Mesendoderm (in vitro differentiated cells): ENCODE results near the gene METTL24.

Experiments used
- DNase-seq: peaks from one replicate; pipeline ENCODE4 v3.0.0; 2013
- H2AK5ac ChIP-seq: 2 replicates; pipeline ENCODE4 v1.6.1; 2013; ENCODE audit warnings: low read length, inconsistent platforms
- H2BK120ac ChIP-seq: 2 replicates; pipeline ENCODE4 v1.6.1; 2013; ENCODE audit warnings: low read depth, mild to moderate bottlenecking, low read length, moderate library complexity, mixed read lengths
- H2BK15ac ChIP-seq: replicated peaks from 2 replicates; pipeline ENCODE4 v1.6.1; 2013; ENCODE audit warnings: low read depth, mild to moderate bottlenecking, moderate library complexity
- H2BK5ac ChIP-seq: 2 replicates; pipeline ENCODE4 v1.6.1; 2013; ENCODE audit warnings: low read length, inconsistent platforms
- H3K18ac ChIP-seq: 2 replicates; pipeline ENCODE4 v1.6.1; 2013; ENCODE audit warnings: mild to moderate bottlenecking, low read length, mixed read lengths
- H3K23ac ChIP-seq: one replicate; pipeline ENCODE4 v1.6.1; 2013; ENCODE audit warnings: low read length
- H3K27ac ChIP-seq: 2 replicates; pipeline ENCODE4 v1.5.1; 2013; ENCODE audit warnings: low read depth, mild to moderate bottlenecking, inconsistent platforms, low read length, moderate library complexity
- H3K27me3 ChIP-seq: 2 replicates; pipeline ENCODE4 v1.6.1; 2013; ENCODE audit warnings: low read length, control low read depth, mild to moderate bottlenecking, inconsistent platforms; ENCODE audit not compliant: insufficient read depth, poor library complexity
- H3K36me3 ChIP-seq: 2 replicates; pipeline ENCODE4 v1.6.1; 2013; ENCODE audit warnings: low read length, inconsistent platforms; ENCODE audit not compliant: control insufficient read depth, insufficient read depth
- H3K4ac ChIP-seq: one replicate; pipeline ENCODE4 v1.6.1; 2013; ENCODE audit warnings: low read depth, mild to moderate bottlenecking, low read length, moderate library complexity
- H3K4me1 ChIP-seq: 2 replicates; pipeline ENCODE4 v1.6.1; 2013; ENCODE audit warnings: low read depth, low read length, inconsistent platforms; ENCODE audit not compliant: control insufficient read depth
- H3K4me2 ChIP-seq: 2 replicates; pipeline ENCODE4 v1.6.1; 2013; ENCODE audit warnings: low read length
- H3K4me3 ChIP-seq: 2 replicates; pipeline ENCODE4 v1.5.1; 2013; ENCODE audit warnings: mild to moderate bottlenecking, low read length
- H3K56ac ChIP-seq: one replicate; pipeline ENCODE4 v1.6.1; 2013; ENCODE audit warnings: low read length
- H3K79me1 ChIP-seq: 2 replicates; pipeline ENCODE4 v1.6.1; 2013; ENCODE audit warnings: low read length, inconsistent platforms
- H3K79me2 ChIP-seq: 2 replicates; pipeline ENCODE4 v1.6.1; 2013; ENCODE audit warnings: mild to moderate bottlenecking, low read length; ENCODE audit not compliant: control insufficient read depth, insufficient read depth
- H3K9ac ChIP-seq: 2 replicates; pipeline ENCODE4 v1.6.1; 2013; ENCODE audit warnings: low read length, inconsistent platforms
- H4K5ac ChIP-seq: one replicate; pipeline ENCODE4 v1.6.1; 2013; ENCODE audit warnings: low read length
- H4K8ac ChIP-seq: one replicate; pipeline ENCODE4 v1.6.1; 2013; ENCODE audit warnings: low read depth, mild to moderate bottlenecking, control low read depth, low read length, moderate library complexity
- whole genome bisulfite sequencing: extraction: QIAGEN DNeasy Blood & Tissue Kit; methylation state at CpG from one replicate; pipeline ENCODE4 v1.1.7; 2013; ENCODE audit warnings: low lambda C conversion rate, missing lambda C conversion rate; ENCODE audit not compliant: insufficient coverage; ENCODE audit errors: extremely low coverage; 5-methylcytosine and 5-hydroxymethylcytosine counted together

Gene METTL24

GRCh38 chr6:110331816-110332215 is 26.3 kb downstream of the METTL24 start:
- no peaks in the 10 kb centered on the region for H3K27me3 ChIP-seq
- no CpG with 5 or more reads among the region's 4 CpGs for WGBS
- no peak overlapping the region for H3K4ac ChIP-seq
- no peaks in the 10 kb centered on the region for H3K79me2 ChIP-seq
- H3K79me1 ChIP-seq, result no peaks in the 10 kb centered on the region
- H3K4me3 ChIP-seq, result no peak overlapping the region
- no peaks in the 10 kb centered on the region for H3K36me3 ChIP-seq
- no peak overlapping the region for H4K8ac ChIP-seq
- no peak overlapping the region for H4K5ac ChIP-seq
- no peak overlapping the region for H3K18ac ChIP-seq
- no peak overlapping the region for H3K9ac ChIP-seq
- H3K27ac ChIP-seq, result no peak overlapping the region
- peak; percentile 76 for DNase-seq
- H3K4me1 ChIP-seq, result no peaks in the 10 kb centered on the region
- H2BK15ac ChIP-seq, result no peak overlapping the region
- H3K23ac ChIP-seq, result no peak overlapping the region
- no peak overlapping the region for H2BK120ac ChIP-seq
- no peak overlapping the region for H2AK5ac ChIP-seq
- H3K4me2 ChIP-seq, result no peak overlapping the region
- H2BK5ac ChIP-seq, result no peak overlapping the region
- no peak overlapping the region for H3K56ac ChIP-seq

GRCh38 chr6:110331390-110331789 is 26.8 kb downstream of the METTL24 start:
- Histone ChIP-seq H3K4me1 (no peaks in the 10 kb centered on the region), H4K8ac (no peak overlapping the region), H3K27ac (no peak overlapping the region), H3K79me2 (no peaks in the 10 kb centered on the region), H3K4ac (no peak overlapping the region), H3K4me3 (no peak overlapping the region), H3K23ac (no peak overlapping the region), H3K27me3 (no peaks in the 10 kb centered on the region), H3K79me1 (no peaks in the 10 kb centered on the region), H3K18ac (no peak overlapping the region), H3K4me2 (no peak overlapping the region), H3K36me3 (no peaks in the 10 kb centered on the region), H4K5ac (no peak overlapping the region), H2AK5ac (no peak overlapping the region), H2BK5ac (no peak overlapping the region), H2BK15ac (no peak overlapping the region), H3K56ac (no peak overlapping the region), H3K9ac (no peak overlapping the region), H2BK120ac (no peak overlapping the region)
- no peak for DNase-seq
- no CpG with 5 or more reads among the region's 3 CpGs for WGBS

GRCh38 chr6:110329714-110330436 is 28.3 kb downstream of the METTL24 start:
- Histone ChIP-seq H3K79me2 (no peaks in the 10 kb centered on the region), H3K4me1 (no peaks in the 10 kb centered on the region), H2BK15ac (no peak overlapping the region), H4K8ac (no peak overlapping the region), H3K79me1 (no peaks in the 10 kb centered on the region), H3K36me3 (no peaks in the 10 kb centered on the region), H3K27me3 (no peaks in the 10 kb centered on the region), H2BK5ac (no peak overlapping the region), H3K27ac (no peak overlapping the region), H3K4me3 (no peak overlapping the region), H3K9ac (no peak overlapping the region), H3K4me2 (no peak overlapping the region), H4K5ac (no peak overlapping the region), H2BK120ac (no peak overlapping the region), H3K18ac (no peak overlapping the region), H3K4ac (peak overlapping the region; percentile 65), H2AK5ac (no peak overlapping the region), H3K56ac (no peak overlapping the region), H3K23ac (no peak overlapping the region)
- WGBS, result no CpG with 5 or more reads among the region's 19 CpGs
- no peak for DNase-seq

DNA sequence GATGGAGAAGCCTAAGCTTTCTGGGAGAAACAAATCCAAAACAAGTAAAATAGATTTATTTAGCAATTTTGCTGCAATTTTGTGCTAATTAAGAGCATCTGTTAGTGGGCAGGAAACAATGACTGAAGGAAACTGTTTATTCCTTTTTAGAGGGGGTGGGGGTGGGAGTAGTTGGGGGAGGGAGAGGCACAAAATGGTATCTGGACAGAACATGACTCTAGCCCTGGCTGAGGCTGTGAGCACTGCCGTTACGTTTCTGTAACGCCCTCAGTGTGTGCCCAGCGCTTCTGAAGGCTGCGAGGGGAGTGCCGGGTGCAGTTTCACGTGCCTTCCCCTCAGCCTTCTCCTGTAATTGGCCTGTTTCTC is 28.8 kb downstream of the METTL24 start:
- Histone ChIP-seq H4K8ac (no peak overlapping the region), H3K27ac (no peak overlapping the region), H3K4me2 (no peak overlapping the region), H4K5ac (no peak overlapping the region), H3K4me3 (no peak overlapping the region), H3K79me1 (no peaks in the 10 kb centered on the region), H3K56ac (no peak overlapping the region), H2BK15ac (no peak overlapping the region), H3K79me2 (no peaks in the 10 kb centered on the region), H3K9ac (no peak overlapping the region), H2BK5ac (no peak overlapping the region), H2BK120ac (no peak overlapping the region), H3K4me1 (no peaks in the 10 kb centered on the region), H3K4ac (no peak overlapping the region), H3K18ac (no peak overlapping the region), H2AK5ac (no peak overlapping the region), H3K27me3 (no peaks in the 10 kb centered on the region), H3K23ac (no peak overlapping the region), H3K36me3 (no peaks in the 10 kb centered on the region)
- no CpG with 5 or more reads among the region's 7 CpGs for WGBS
- DNase-seq, result no peak

- no peaks in the 10 kb centered on the region for H3K36me3 ChIP-seq
- H2BK120ac ChIP-seq, result no peak overlapping the region
- H3K79me2 ChIP-seq, result no peaks in the 10 kb centered on the region
- DNase-seq, result no peak
- H3K27ac ChIP-seq, result no peak overlapping the region
- no peak overlapping the region for H3K4ac ChIP-seq
- H2BK5ac ChIP-seq, result no peak overlapping the region
- H3K4me1 ChIP-seq, result peaks cover under 1% of the 10 kb centered on the region
- H3K23ac ChIP-seq, result no peak overlapping the region
- no peak overlapping the region for H3K4me2 ChIP-seq
- H3K56ac ChIP-seq, result no peak overlapping the region
- H3K18ac ChIP-seq, result no peak overlapping the region
- no CpG with 5 or more reads among the region's 2 CpGs for WGBS
- no peak overlapping the region for H4K5ac ChIP-seq
- no peak overlapping the region for H2BK15ac ChIP-seq
- H3K9ac ChIP-seq, result no peak overlapping the region
- H3K4me3 ChIP-seq, result no peak overlapping the region
- H3K27me3 ChIP-seq, result no peaks in the 10 kb centered on the region
- no peak overlapping the region for H4K8ac ChIP-seq
- no peaks in the 10 kb centered on the region for H3K79me1 ChIP-seq
- no peak overlapping the region for H2AK5ac ChIP-seq
These were observed 29.9 kb downstream of the METTL24 start for GRCh38 chr6:110328259-110328658.

DNA sequence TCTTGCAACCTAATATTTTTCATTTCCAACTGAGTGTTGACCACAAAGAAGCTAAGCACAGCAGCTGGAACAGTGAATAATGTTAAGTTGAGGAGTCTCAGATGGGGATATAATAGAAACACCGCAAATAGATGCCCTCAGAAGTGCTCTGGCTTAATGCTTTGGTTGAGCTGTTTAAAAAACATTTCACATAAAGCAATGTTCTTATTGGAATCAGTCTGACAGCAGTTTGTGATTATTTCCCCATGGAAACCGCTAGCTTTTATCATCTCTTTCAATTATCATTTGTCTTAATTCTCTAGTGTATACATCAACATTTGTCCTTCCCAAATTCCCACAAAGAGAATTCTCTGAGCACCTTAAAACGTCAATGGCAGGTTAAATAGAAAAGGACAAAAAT is 30.8 kb downstream of the METTL24 start:
- no peak overlapping the region for H3K27ac ChIP-seq
- no peak overlapping the region for H3K56ac ChIP-seq
- no peak for DNase-seq
- H2BK15ac ChIP-seq, result no peak overlapping the region
- no peak overlapping the region for H3K4me3 ChIP-seq
- no peak overlapping the region for H2BK120ac ChIP-seq
- no peaks in the 10 kb centered on the region for H3K79me2 ChIP-seq
- H3K4me2 ChIP-seq, result no peak overlapping the region
- no peaks in the 10 kb centered on the region for H3K79me1 ChIP-seq
- no peak overlapping the region for H2BK5ac ChIP-seq
- no peaks in the 10 kb centered on the region for H3K27me3 ChIP-seq
- no peak overlapping the region for H3K23ac ChIP-seq
- H4K8ac ChIP-seq, result no peak overlapping the region
- no peak overlapping the region for H3K9ac ChIP-seq
- H3K4me1 ChIP-seq, result peaks cover 7% of the 10 kb centered on the region
- no CpG with 5 or more reads among the region's 3 CpGs for WGBS
- no peaks in the 10 kb centered on the region for H3K36me3 ChIP-seq
- H4K5ac ChIP-seq, result no peak overlapping the region
- H3K18ac ChIP-seq, result no peak overlapping the region
- H2AK5ac ChIP-seq, result no peak overlapping the region
- H3K4ac ChIP-seq, result no peak overlapping the region
